GM12878 (cell line): ENCODE measurements around the gene RIMS1. TPM values are rescaled to one million over a fixed set of nuclear protein-coding genes. Genes with fewer than 3 reads are reported as not detected.

Experiments used
- ATAC-seq: fragments of 200-7000 bp; cut with Tn5 transposase; 3 replicates; pipeline ENCODE4 v1.9.1; 2020; ENCODE audit warnings: mild to moderate bottlenecking, moderate library complexity
- BruUV-seq: library from RNA; stranded (reverse); fragments of 400-500 nt; replicated peaks from 2 replicates; lab custom pipeline; 2021; lab: Mats Ljungman, UMichigan
- CTCF ChIA-PET: fragments of 300-600 bp; sonication (Branson Sonifier 250); formaldehyde crosslinking; extraction: SDS; loops from one replicate; lab custom pipeline; 2021; ENCODE audit warnings: inconsistent platforms; lab: Yijun Ruan, JAX
- POLR2A ChIA-PET: fragments of 350-600 bp; formaldehyde crosslinking; extraction: SDS; loops from one replicate; lab custom pipeline; 2021; ENCODE audit warnings: inconsistent platforms; lab: Charles Lee
- RAD21 ChIA-PET: fragments of 300-600 bp; sonication (Branson Sonifier 250); formaldehyde crosslinking; loops from one replicate; lab custom pipeline; 2023; ENCODE audit warnings: antibody characterized with exemption; ENCODE audit not compliant: unreplicated experiment; lab: Charles Lee
- SMC1A ChIA-PET: fragments of 300-600 bp; sonication (Branson Sonifier 250); formaldehyde crosslinking; loops from one replicate; lab custom pipeline; 2023; ENCODE audit not compliant: unreplicated experiment, uncharacterized antibody; lab: Charles Lee
- DNase-seq: peaks from one replicate; pipeline ENCODE4 v3.0.0-alpha.2; 2011; ENCODE audit warnings: low read depth, low spot score
- FAIRE-seq: peaks from 3 replicates; lab custom pipeline; 2011; peaks lifted over from hg19 to GRCh38; lab: Jason Lieb, UNC
- H2AFZ ChIP-seq: 2 replicates; pipeline ENCODE4 v1.6.0; 2011; ENCODE audit warnings: low read depth, low read length, control low read depth; ENCODE audit not compliant: control insufficient read depth
- H3K27ac ChIP-seq: 2 replicates; pipeline ENCODE4 v1.5.1; 2011; ENCODE audit warnings: control low read depth; ENCODE audit not compliant: control insufficient read depth, insufficient read depth
- H3K27me3 ChIP-seq, 2 experiments: replicated peaks in 1 of 2; 2 replicates each; pipeline versions ENCODE4 v1.6.0 to v1.6.1; 2011; ENCODE audit warnings: low read length in 1 of 2; ENCODE audit not compliant: control insufficient read depth in 2 of 2, insufficient read depth in 2 of 2
- H3K36me3 ChIP-seq, 2 experiments: 2 replicates each; pipeline ENCODE4 v1.5.1; 2011; ENCODE audit warnings: low read length in 1 of 2; ENCODE audit not compliant: control insufficient read depth in 2 of 2, insufficient read depth in 2 of 2
- H3K4me1 ChIP-seq: 2 replicates; pipeline ENCODE4 v1.6.1; 2011; ENCODE audit warnings: mild to moderate bottlenecking, low read length, moderate library complexity, mixed read lengths; ENCODE audit not compliant: control insufficient read depth, insufficient read depth
- H3K4me2 ChIP-seq: 2 replicates; pipeline ENCODE4 v1.6.0; 2011; ENCODE audit warnings: control low read depth; ENCODE audit not compliant: control insufficient read depth, insufficient read depth
- H3K4me3 ChIP-seq: fragments of 200-600 bp; sonication (generic); 2 replicates; pipeline ENCODE4 v1.5.1; 2016
- H3K79me2 ChIP-seq: 2 replicates; pipeline ENCODE4 v1.6.0; 2011; ENCODE audit warnings: low read length; ENCODE audit not compliant: control insufficient read depth, insufficient read depth
- H3K9ac ChIP-seq: 2 replicates; pipeline ENCODE4 v1.8.0; 2011; ENCODE audit warnings: low read length, control low read depth, mixed read lengths; ENCODE audit not compliant: control insufficient read depth, insufficient read depth
- H3K9me3 ChIP-seq: replicated peaks from 3 replicates; pipeline ENCODE4 v1.5.1; 2011; ENCODE audit warnings: mild to moderate bottlenecking, low read length; ENCODE audit not compliant: control insufficient read depth, insufficient read depth
- H4K20me1 ChIP-seq: 2 replicates; pipeline ENCODE4 v1.6.0; 2011; ENCODE audit not compliant: control insufficient read depth, insufficient read depth
- ELK1 ChIP-seq: IDR thresholded peaks from 2 replicates; pipeline ENCODE4 v1.6.1; 2012; ENCODE audit warnings: low read depth, low read length, improper control_type of control experiment
- ETV6 ChIP-seq, 2 experiments: fragments of 450-650 bp in 1 of 2; IDR thresholded peaks in 1 of 2; conservative IDR thresholded peaks in 1 of 2; 2 replicates each; pipeline ENCODE4 v1.6.1; 2014; ENCODE audit warnings: antibody characterized with exemption in 1 of 2, borderline replicate concordance in 1 of 2, low read depth in 1 of 2, mild to moderate bottlenecking in 1 of 2, moderate library complexity in 1 of 2
- POLR2AphosphoS2 ChIP-seq: IDR thresholded peaks from 2 replicates; pipeline ENCODE4 v1.6.1; 2011; ENCODE audit warnings: low read depth, mild to moderate bottlenecking, low read length, improper control_type of control experiment, moderate library complexity
- TARDBP ChIP-seq: IDR thresholded peaks from 2 replicates; pipeline ENCODE4 v1.6.1; 2016; ENCODE audit warnings: borderline replicate concordance
- TBL1XR1 ChIP-seq: IDR thresholded peaks from 2 replicates; pipeline ENCODE4 v1.6.1; 2012; ENCODE audit warnings: low read depth, low read length, improper control_type of control experiment
- WGBS: methylation state at CpG from one replicate; pipeline ENCODE4 v1.1.6; 2016; ENCODE audit warnings: low lambda C conversion rate; ENCODE audit not compliant: insufficient replicate concordance, insufficient coverage; ENCODE audit errors: missing lambda C conversion rate; 5-methylcytosine and 5-hydroxymethylcytosine counted together
- in situ Hi-C: fragments of 300-500 bp; cut with MboI; formaldehyde crosslinking; loops from 9 replicates; pipeline ENCODE4 v1.14.3; 2018; ENCODE audit warnings: mixed read lengths
- intact Hi-C: fragments of 100-400 bp; cut with micrococcal nuclease; formaldehyde crosslinking; loops from one replicate; pipeline ENCODE4 v1.14.2; 2022; ENCODE audit not compliant: unreplicated experiment
- polyA plus RNA-seq, 11 experiments: library from polyadenylated mRNA; depleted of rRNA in 4 of 11; unstranded in 6 of 11; stranded (reverse) in 5 of 11; fragments of >200 nt; fragmentation: Nextera tagmentation in 4 of 11; fragmentation: Illumina TruSeq in 1 of 11; extraction: Ambion mirVana in 4 of 11; extraction: Trizol in 1 of 11; gene quantifications; 1 replicate in 1 of 11; 2 replicates in 10 of 11; pipeline versions ENCODE4 v1.2.1 to v1.2.3, GENCODE V29; 2011 to 2016; ENCODE audit warnings: inconsistent platforms in 2 of 11, missing spikeins in 2 of 11, low read depth in 1 of 11
- total RNA-seq, 4 experiments: library from RNA; depleted of rRNA in 3 of 4; stranded (reverse); fragments of >200 nt in 3 of 4; fragmentation: Illumina TruSeq in 1 of 4; extraction: Trizol in 1 of 4; gene quantifications; 2 replicates each; pipeline versions ENCODE4 v1.2.1 to v1.2.3, GENCODE V29; 2013 to 2021

RIMS1 gene
- total and polyA plus RNA-seq, 10 of the 15 experiments (the other 5 are each of a cell fraction or from before 2014, with no cell fraction given): 0.05 to 0.76 (median 0.23) TPM

GRCh38 chr6:72175916-72176315, 289.6 kb downstream of the RIMS1 start:
- H3K4me2 ChIP-seq: no peak overlapping the region
- RAD21 ChIA-PET: no interaction called here
- H3K27ac ChIP-seq: no peak overlapping the region
- no peak overlapping the region for H3K9ac ChIP-seq
- no peaks in the 10 kb centered on the region for H3K36me3 ChIP-seq
- in situ Hi-C loops: no loop called here
- ATAC-seq (no peak), FAIRE-seq (no peak)
- H3K9me3 ChIP-seq: no peaks in the 10 kb centered on the region
- 18% methylated on average over 2 of the region's 2 CpGs for WGBS
- intact Hi-C loops: no loop called here
- no peaks in the 10 kb centered on the region for H3K79me2 ChIP-seq
- H3K4me1 ChIP-seq: no peaks in the 10 kb centered on the region
- no TSS peak for BruUV-seq
- no peak overlapping the region for H2AFZ ChIP-seq
- no peak for TF ChIP-seq TBL1XR1
- TF ChIP-seq ELK1: no peak
- no peak for TF ChIP-seq POLR2AphosphoS2
- no peak for TF ChIP-seq ETV6 (conservative IDR thresholded peaks at IDR 0.05 in 1 of 2, IDR thresholded peaks at IDR 0.05 in 1 of 2; ENCODE audit: borderline replicate concordance in 1 of 2, low read depth in 1 of 2)
- TF ChIP-seq TARDBP: no peak
- TF ChIP-seq, all 136 proteins: peak for 0
- ChIA-PET SMC1A (no interaction called here), CTCF (no interaction called here), POLR2A (no interaction called here)
- Histone ChIP-seq H3K27me3 (no peaks in the 10 kb centered on the region), H4K20me1 (no peaks in the 10 kb centered on the region), H3K4me3 (no peak overlapping the region)
- DNase-seq: no peak
